Bone marrow (tissue), 2 donors: ENCODE data around the gene CALR3.

Experiments
- DNase-seq, 2 donors: peaks; one replicate each; lab custom pipeline; 2025; lab: John Stamatoyannopoulos, UW

CALR3 gene

DNA sequence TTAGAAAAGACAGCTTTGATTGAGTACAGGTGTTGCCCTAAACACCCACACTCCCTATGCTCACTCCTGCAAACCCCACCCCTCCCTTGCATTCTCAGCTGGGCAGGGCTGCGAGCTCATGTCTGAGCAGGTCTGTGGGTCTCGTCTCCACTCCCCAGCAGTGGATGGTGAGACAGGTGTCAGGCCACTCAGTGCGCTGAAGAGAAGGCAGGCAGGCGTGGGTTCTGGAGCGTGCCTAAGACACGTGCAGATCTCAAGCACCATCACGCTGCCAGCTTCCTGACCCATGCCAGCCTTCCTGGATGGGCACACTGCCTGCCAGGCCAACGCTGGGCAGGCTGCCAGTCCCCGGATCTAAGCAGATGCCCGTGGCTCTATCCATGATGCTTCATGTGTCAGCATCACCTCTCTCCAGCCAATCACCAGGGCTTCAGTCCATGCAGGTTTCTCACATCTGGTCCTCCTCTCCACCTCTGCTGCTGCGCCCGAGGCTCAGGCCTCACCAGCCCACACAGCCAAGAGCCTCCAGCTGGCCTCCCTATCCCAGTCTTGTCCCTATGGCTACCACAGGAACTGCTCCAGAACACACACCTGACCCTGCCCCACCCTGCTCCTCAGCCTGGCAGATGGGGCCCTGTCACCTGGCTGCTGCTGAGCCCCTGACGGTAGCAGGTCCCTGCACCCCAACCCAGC lies 66.8 kb downstream of the CALR3 start:
- no peak for DNase-seq
